ENCODE results near the gene ZIC5.
"Not testable (repeated sequence)": the region's sequence is repeated elsewhere in the genome, so short reads cannot be mapped to it uniquely, and the experiment has no call there.

ZIC5 gene

DNA sequence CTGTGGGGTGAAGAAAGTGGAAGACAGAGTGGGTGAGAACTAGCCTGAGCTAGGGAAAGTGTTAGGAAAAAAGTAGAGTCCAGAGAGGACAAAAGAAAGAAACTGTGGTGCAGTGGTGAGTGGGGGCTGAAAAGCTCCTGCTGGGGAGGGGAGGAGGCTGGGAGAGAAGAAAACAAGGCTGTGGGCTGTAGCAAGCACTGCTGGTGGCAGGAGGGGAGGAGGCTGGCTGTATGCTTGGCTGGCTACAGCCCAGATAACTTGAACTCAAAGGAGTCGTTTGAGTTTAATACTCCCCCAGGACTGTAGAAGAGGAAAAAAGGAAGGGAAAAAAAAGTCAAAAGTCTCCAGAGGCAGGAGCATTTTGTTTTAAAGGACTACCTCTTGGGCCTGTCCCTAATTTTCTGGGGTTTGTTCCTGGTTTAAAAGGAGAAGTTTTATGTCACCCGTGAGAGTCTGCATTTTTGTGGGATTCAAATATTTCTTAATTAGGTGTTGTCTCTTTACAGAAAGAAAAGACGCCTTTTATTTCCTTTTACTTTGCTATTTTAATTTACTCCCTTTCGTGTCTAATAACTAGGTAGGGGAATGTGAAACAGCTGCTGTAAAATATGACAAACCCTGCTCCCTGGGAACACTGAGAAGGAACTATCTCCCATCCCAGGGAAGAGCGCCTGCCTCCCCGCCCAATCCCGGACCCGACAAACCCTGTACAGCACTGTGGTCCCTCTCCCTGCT is 21.7 kb downstream of the ZIC5 start:
- DNase-seq (ENCODE audit: low read depth in 2 of 2), result no peak
- TF ChIP-seq, protein P1, sequence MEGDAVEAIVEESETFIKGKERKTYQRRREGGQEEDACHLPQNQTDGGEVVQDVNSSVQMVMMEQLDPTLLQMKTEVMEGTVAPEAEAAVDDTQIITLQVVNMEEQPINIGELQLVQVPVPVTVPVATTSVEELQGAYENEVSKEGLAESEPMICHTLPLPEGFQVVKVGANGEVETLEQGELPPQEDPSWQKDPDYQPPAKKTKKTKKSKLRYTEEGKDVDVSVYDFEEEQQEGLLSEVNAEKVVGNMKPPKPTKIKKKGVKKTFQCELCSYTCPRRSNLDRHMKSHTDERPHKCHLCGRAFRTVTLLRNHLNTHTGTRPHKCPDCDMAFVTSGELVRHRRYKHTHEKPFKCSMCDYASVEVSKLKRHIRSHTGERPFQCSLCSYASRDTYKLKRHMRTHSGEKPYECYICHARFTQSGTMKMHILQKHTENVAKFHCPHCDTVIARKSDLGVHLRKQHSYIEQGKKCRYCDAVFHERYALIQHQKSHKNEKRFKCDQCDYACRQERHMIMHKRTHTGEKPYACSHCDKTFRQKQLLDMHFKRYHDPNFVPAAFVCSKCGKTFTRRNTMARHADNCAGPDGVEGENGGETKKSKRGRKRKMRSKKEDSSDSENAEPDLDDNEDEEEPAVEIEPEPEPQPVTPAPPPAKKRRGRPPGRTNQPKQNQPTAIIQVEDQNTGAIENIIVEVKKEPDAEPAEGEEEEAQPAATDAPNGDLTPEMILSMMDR (IDR thresholded peaks at IDR 0.05; ENCODE audit: low read depth, low read length), result no peak
- no peak overlapping the region for H3K4me3 ChIP-seq (replicated peaks in 1 of 2; ENCODE audit: low read depth in 2 of 2, low read length in 2 of 2)

DNA sequence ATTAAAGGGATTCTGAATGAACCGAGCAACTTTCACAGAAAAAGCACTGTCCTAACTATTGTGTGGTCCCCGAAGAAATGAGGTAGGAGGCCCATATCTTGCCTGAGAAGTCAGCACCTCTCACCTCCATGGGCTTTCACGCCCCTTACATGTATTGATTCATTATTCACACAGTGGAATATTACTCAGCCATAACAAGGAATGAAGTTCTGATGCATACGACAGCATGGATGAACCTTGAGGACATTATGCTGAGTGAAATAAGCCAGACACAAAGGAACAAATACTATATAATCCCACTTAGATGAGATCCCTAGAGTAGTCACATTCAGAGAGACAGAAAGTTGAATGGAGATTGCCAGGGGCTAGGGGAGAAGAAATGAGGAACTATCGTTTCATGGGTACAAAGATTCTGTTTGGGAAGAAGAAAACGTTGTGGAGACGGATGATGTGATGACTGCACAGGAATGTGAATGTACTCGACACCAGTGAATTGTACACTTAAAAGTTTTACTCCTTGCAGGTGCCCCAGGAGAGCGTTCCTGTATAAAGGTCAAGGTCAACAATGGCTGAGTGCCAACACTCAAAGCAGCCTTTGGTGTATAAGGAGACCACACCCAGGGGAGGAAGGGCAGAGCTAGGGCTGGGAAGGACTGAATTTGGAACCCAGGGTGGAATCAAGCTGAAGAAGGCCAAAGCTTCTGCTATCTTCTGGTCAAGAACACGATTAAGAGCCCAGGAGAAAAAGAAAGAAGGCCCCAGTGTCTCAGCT is 22.5 kb downstream of the ZIC5 start:
- DNase-seq (ENCODE audit: low read depth in 2 of 2), result no peak
- no peak overlapping the region for H3K4me3 ChIP-seq (replicated peaks in 1 of 2; ENCODE audit: low read depth in 2 of 2, low read length in 2 of 2)
- TF ChIP-seq, protein P1 (IDR thresholded peaks at IDR 0.05; ENCODE audit: low read depth, low read length), result no peak

DNA sequence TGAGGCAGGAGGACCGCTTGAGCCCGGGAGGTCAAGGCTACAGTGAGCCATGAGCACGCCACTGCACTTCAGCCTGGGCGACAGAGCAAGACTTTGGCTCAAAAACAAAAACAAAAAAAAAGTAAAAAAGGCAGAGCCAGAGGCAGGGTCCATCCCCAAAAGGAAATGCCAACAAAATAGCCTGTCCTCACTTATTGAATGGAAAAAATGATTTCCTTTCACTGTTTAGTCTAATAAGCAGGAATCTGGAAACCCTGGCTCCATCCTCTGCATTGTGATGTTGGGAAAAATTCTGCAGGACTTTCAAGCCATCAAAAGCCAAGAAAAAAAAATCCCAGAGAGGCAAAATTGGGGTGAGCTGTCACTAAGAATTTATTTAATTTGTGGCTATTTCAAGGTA is 23.2 kb downstream of the ZIC5 start:
- TF ChIP-seq, protein P1 (IDR thresholded peaks at IDR 0.05; ENCODE audit: low read depth, low read length), result no peak

DNA sequence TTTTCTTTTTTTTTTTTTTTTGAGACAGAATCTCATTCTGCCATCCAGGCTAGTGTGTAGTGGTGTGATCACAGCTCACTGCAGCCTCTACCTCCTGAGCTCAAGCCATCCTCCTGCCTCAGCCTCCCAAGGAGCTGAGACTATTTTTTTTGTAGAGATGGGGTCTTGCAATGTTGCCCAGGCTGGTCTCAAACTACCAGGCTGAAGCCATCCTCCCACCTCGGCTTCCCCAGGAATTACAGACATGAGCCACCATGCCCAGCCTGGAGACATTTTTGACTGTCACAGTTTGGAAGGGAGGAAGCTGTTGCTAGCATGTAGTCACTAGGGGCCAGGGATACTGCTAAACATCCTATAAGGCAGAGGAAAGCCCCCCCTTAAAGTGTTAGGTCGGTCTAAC is 23.9 kb downstream of the ZIC5 start:
- no peak for DNase-seq (ENCODE audit: low read depth in 2 of 2)
- H3K4me3 ChIP-seq (replicated peaks in 1 of 2; ENCODE audit: low read depth in 2 of 2, low read length in 2 of 2), result no peak overlapping the region
- TF ChIP-seq, protein P1 (IDR thresholded peaks at IDR 0.05; ENCODE audit: low read depth, low read length), result no peak

More for the DNA sequence above, 23.2 kb downstream of the ZIC5 start:
- no peak overlapping the region for H3K4me3 ChIP-seq (replicated peaks in 1 of 2; ENCODE audit: low read depth in 2 of 2, low read length in 2 of 2)
- no peak for DNase-seq (ENCODE audit: low read depth in 2 of 2)

DNA sequence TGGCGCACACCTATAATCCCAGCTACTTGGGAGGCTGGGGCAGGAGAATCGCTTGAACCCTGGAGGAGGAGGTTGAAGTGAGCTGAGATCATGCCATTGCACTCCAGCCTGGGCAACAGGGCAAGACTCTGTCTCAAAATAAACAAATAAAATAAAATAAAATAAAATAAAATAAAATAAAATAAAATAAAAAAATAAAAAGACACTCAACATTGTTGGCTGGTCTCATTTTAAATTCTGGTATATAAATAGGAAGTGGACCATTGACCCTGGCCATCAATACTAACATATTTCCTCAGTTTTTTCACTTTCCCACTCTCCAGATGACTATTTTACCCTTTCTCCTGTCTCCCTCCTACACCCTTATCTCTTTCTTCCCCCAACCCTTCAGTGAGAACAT is 26.1 kb downstream of the ZIC5 start:
- not testable (repeated sequence) for H3K4me3 ChIP-seq (replicated peaks in 1 of 2; ENCODE audit: low read depth in 2 of 2, low read length in 2 of 2); DNase-seq (ENCODE audit: low read depth in 2 of 2)

DNA sequence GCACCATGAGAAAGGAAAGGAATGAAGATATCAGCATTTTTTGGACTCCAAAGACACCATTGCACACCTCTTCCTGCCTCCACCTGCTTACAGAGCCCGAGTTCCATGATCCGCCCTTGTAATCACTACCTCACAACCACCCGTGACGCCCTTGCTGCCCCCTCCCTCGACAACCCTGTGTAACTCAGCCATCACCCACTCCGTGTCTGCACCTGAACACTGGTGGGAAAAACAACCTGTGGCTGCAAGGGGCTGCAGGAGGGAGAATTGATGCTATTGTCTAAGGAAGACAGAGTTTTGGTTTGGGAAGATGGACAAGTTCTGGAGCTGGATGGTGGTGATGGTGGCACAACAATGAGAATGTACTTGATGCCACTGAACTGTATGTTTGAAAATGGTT is 27.0 kb downstream of the ZIC5 start:
- DNase-seq (ENCODE audit: low read depth in 2 of 2), result no peak
- TF ChIP-seq, protein P1 (IDR thresholded peaks at IDR 0.05; ENCODE audit: low read depth, low read length), result no peak
- no peak overlapping the region for H3K4me3 ChIP-seq (replicated peaks in 1 of 2; ENCODE audit: low read depth in 2 of 2, low read length in 2 of 2)

DNA sequence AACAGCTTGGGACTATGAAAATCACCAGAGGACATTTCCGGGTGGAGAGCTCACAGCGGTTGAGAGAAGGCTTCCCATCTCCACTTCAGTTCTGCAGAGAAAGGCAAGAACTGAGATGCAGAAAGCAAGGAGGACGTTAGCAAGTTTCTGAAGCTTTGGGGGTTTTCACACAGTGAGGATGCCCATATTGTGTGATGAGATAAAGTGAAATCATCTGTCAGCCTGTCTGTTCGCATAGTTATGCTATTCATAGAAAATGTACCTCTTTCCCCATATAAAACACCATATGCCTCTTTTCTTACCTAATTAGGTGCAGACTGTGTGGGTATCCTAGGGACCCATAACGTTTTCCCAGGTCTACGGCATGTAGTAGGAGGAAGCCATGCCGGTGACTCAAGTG is 27.5 kb downstream of the ZIC5 start:
- no peak overlapping the region for H3K4me3 ChIP-seq (replicated peaks in 1 of 2; ENCODE audit: low read depth in 2 of 2, low read length in 2 of 2)
- TF ChIP-seq, protein P1 (IDR thresholded peaks at IDR 0.05; ENCODE audit: low read depth, low read length), result no peak
- no peak for DNase-seq (ENCODE audit: low read depth in 2 of 2)

All from cardiac fibroblast (primary cell).